ENCODE results near the gene BCR.
"Not testable (repeated sequence)": the region's sequence is repeated elsewhere in the genome, so short reads cannot be mapped to it uniquely, and the experiment has no call there.

BCR gene

GRCh38 chr22:23313791-23314567 lies 133.7 kb downstream of the BCR start:
- no peak for DNase-seq

GRCh38 chr22:23315341-23315917 lies 135.1 kb downstream of the BCR start:
- peak; percentile 67 for DNase-seq

DNA sequence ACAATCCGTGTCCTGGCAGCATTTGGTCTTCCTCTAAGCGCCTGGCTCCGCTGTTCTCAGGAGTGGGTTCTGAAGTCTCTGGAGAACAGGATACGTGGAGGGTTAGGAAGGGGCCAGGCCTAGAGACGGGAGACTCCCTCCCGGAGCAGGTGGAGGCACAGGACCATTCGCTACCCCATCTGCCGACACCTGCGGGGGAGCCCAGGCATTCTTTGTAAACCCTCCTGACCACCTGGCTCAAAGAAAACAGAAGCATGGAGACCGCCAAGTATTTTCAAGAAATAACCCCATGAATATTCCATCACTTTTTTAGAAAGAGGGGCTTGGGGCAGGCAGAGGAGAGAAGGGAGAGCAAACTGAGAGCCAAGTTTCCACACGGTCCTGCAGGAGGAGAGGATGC lies 136.3 kb downstream of the BCR start:
- not testable (repeated sequence) for DNase-seq

DNA sequence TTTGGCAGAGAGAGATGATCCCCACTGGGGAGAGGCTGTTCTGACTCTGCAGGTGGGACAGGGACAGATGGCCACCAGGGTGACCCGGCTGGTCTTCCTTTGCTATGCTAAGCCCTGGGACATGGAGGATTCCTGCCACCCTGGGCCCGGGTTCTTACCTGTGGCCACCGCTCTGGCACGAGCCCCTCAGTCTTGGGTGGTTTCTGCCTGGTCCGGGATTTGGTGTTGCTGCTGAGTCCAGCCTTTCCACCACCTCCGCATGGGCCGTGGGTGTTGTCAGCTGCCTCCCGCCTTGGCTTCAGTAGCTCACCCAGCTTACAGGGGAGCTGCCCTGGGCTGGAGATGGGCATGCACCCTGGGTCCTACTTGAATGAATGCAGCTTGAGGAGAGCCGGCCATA lies 138.0 kb downstream of the BCR start:
- not testable (repeated sequence) for DNase-seq

- DNase-seq = not testable (repeated sequence)
These were observed 142.3 kb downstream of the BCR start for GRCh38 chr22:23322497-23323080.

DNA sequence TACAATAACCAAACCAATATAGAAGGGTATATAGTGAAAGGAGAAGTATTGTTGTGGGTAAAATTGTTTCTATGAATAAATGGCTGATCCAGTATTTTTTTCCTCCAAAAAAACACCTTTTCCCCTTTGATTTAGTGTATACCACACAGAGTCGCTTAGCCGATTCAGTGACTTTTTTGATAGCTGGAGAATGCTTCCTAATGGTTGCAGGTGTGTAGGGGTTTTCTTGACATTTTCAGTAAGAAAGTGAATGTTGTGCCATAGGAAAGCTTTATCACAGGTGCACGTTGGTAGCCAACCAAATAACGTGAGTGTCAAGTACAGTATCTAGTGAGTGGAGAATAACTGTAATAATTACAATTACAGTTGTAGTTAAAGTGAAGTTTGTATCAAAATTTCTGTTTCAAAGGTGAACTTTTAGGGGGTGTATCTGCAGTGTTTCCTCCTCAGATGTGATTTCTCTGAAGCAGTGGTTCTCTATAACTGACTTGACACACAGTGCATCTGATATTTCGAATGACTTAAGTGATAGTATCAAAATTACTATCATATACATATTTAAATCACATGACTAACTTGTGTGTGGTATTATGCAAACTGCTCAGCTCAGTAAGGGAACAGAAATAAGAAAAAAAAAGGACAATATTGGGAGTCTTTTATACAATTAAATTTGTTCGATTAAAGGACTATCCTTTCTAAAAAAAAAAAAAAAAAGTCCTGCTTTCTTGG lies 143.8 kb downstream of the BCR start:
- not testable (repeated sequence) for DNase-seq

DNA sequence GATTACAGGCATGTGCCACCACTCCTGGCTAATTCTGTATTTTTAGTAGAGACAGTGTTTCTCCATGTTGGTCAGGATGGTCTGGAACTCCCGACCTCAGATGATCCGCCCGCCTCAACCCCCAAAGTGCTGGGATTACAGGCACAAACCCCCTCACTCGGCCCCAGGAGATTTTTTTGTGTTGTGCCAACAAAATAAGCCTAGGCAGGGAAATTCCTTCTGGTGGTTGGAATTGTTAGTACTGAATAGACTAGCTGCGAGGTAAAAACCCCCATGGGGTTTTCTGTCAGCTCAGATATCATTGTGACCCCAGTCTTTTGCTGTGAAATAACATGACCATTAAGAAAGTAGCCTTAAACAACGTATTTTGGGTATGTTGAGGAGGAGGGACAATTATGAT lies 144.9 kb downstream of the BCR start:
- no peak for DNase-seq

- not testable (repeated sequence) for DNase-seq
These were observed 153.5 kb downstream of the BCR start for GRCh38 chr22:23333822-23334221.

DNA sequence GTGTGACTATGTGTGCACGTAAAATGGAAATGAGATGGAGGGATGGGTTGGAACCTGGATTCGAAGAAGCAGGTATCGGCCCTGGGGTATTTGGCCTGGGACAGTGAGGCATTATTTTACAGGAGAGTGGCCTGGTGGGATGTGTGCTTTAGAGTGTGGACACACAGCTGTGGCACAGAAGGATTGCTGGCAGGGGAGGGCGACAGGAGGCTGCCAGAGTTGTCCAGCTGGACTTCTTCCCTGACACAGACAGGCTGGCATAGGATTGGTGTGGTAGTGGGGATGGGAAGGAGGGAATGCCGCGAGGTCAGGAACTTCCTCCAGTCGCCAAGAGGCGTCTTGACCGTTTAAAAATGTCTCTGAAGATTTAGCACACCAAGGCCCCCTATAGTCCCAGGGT lies 157.4 kb downstream of the BCR start:
- DNase-seq = not testable (repeated sequence)

DNA sequence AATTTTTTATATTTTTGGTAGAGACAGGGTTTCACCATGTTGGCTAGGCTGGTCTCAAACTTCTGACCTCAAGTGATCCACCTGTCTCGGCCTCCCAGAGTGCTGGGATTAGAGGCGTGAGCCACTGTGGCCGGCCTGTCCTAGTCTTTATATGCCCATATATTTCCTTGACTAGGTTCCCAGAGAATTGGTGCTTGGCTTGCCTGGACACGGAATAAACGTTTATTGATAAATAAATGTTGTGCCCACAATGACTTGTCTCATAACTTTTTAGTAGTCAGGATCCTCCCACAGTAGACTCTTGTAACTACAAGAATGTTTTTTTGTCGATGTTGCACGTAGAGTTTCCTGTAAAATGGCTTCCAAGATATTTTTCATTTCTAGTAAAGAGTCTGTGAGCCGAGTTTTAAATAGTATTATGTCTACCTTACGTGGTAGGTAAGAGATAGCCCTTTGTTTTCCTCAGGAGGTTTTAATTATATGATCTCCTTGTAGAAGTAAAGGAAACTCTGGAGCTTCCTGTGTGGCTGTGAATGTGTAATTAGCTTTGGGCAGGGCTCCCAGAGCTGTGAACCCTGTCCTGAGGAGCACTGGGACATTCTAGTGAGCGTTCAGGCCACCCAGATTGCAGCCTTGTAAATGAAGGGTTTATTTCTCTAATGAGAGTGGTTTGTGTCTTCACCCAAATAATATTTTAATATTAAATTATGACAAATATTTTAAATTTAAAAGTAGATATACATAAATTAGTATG lies 161.8 kb downstream of the BCR start:
- not testable (repeated sequence) for DNase-seq

DNA sequence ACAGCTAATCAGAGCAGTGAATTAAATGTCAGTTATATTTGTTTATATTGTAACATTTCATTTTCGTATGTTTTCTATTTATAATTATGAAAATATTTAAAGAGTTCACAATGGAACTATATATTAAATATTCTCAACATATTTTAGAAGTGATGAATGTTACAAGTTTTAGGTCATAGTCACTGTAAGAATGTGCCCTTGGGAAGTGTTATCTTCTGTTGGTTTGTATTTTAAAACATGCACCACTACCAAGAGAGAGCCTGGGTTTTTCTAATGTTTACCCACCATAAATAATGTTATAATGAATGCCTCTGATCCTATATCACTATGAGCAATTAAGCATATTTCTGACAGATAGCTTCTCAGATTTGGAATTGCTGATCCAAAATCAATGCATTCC lies 171.0 kb downstream of the BCR start:
- DNase-seq = no peak

- no peak for DNase-seq
These were observed 172.7 kb downstream of the BCR start for GRCh38 chr22:23353004-23353403.

- DNase-seq = no peak
These were observed 173.4 kb downstream of the BCR start for GRCh38 chr22:23353696-23354095.

DNA sequence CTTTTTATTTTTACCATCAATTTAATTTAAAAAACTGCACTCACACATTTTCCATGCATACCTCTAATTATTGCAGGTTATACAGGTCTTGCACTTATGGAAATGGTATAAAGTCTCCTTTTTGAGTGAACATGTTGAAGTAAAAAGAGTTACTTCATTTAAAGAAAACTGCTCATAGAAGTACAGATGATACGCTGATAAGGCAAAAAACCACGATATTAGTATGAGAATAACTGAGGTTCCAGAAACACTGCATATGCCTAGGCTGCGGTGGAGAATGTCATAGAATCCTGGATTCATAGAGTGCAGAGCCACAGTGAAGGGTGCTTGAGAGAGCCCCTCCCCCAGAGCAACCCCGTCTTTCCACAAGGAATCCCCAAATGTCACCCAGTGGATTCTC lies 175.8 kb downstream of the BCR start:
- DNase-seq = no peak

DNA sequence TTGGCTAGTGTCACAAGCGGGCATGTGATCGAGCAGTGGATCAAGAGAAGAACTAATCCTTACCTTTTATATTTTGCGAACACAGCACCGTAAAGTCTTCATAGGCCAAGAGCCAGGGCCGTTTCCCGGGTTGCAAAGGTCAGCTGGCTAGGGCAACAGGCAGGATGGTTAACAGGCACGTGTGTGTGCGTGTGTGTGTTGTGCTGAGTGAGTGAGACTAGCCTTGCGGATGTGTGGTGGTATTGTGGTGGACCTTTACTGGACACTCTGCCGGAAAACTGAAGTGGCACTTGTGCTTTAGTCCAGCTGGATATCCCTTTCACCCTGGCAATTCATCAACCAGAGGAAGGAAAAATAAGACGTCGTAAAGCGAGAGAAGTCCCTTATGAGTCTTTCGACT lies 176.7 kb downstream of the BCR start:
- DNase-seq = no peak

- no peak for DNase-seq
These were observed 179.3 kb downstream of the BCR start for GRCh38 chr22:23359583-23360123.

DNA sequence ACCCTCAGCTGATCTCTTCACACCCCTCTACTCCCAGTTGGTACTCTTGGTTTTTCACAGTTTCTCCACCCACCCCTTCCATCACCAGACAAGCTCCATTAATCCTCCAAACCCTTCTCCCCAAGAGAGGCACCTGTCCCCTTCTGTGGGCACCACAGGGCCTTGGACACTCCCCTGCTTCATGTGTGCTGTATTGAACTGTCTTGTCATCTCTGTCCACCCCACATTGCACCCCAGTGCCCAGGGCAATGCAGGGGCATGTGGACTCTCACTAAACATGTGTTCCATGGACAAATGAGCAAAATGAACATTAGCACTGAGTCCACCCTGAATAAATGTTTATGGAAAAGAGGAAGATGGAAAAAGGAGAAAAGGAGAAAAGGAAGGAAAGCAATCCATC lies 181.4 kb downstream of the BCR start:
- no peak for DNase-seq

DNA sequence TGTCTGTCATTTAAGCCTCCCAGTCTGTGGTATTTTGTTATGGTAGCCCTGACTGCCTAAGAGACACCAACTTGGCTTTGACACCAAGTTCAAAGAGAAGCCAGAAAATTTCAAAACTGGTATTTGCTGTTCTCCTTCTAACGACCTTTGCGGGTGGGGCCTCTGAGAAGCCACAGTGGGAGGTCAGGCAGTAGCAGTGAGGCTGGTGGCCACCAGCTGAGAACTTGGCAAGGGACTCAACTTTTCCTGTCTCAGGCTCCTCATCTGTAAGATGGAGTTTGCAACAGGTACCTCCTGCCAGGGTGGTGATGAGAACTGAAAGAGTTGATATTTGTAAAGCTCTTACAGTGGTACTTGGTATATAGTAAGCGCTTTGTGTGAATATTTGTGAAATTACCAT lies 183.4 kb downstream of the BCR start:
- DNase-seq = no peak

- DNase-seq = no peak
These were observed 184.1 kb downstream of the BCR start for GRCh38 chr22:23364389-23364788.

- DNase-seq = no peak
These were observed 185.2 kb downstream of the BCR start for GRCh38 chr22:23365524-23365923.

GRCh38 chr22:23365961-23366360 lies 185.7 kb downstream of the BCR start:
- DNase-seq = no peak

DNA sequence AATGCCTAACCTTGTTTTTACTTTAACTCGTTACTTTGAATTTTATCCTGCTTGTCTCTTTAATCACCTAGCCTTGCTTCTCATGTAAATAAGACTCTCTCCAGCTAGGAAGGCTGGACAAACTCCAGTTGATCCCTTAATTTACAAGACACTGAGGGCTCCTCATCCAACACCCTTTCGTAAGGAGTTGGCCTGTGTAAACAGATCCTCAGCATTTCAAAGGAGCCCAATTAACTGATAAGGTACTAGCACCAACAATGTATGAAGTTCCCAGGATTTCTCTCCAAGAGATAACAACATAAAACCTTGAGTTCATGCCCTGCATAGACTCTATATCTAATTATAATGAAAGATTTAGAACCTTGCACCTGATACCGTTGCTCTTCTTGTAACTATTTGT lies 186.9 kb downstream of the BCR start:
- not testable (repeated sequence) for DNase-seq

Data from right kidney (tissue), 1 donor.